ENCODE data around the gene ETFA.

GRCh38 chr15:76236350-76236749 lies 74.9 kb downstream of the ETFA start:
- TF ChIP-seq CTCF (conservative IDR thresholded peaks at IDR 0.05; ENCODE audit: low read length) (no peak), EZH2phosphoT487 (IDR thresholded peaks at IDR 0.05; ENCODE audit: borderline replicate concordance, low read depth, low read length) (no peak)

Measured in OCI-LY7 (cell line).